SK-N-SH (cell line): ENCODE measurements around the gene PTK7. TPM values are rescaled to one million over a fixed set of nuclear protein-coding genes. Genes with fewer than 3 reads are reported as not detected.
"Not testable (repeated sequence)": the region's sequence is repeated elsewhere in the genome, so short reads cannot be mapped to it uniquely, and the experiment has no call there.

Experiments
- CTCF ChIA-PET: fragments of 300-600, 350-600 bp; formaldehyde crosslinking; extraction: SDS; loops from one replicate; lab custom pipeline; 2021; lab: Yijun Ruan, JAX
- POLR2A ChIA-PET: fragments of 350-600 bp; sonication (Branson Sonifier 250); formaldehyde crosslinking; extraction: SDS; loops from one replicate; lab custom pipeline; 2020; ENCODE audit warnings: antibody characterized with exemption, inconsistent platforms; lab: Yijun Ruan, JAX
- DNase-seq: peaks from one replicate; pipeline ENCODE4 v3.0.0; 2012
- H2AFZ ChIP-seq: fragments of 200-600 bp; sonication (generic); 2 replicates; pipeline ENCODE4 v1.8.1; 2016; ENCODE audit warnings: antibody characterized with exemption, mild to moderate bottlenecking, low read depth
- H3F3A ChIP-seq: fragments of 200-600 bp; sonication (generic); replicated peaks from 2 replicates; pipeline ENCODE3; 2016; ENCODE audit warnings: antibody characterized with exemption, mild to moderate bottlenecking; ENCODE audit not compliant: insufficient read depth
- H3K27ac ChIP-seq, 2 experiments: fragments of 200-500 bp in 1 of 2; fragments of 200-600 bp in 1 of 2; sonication (Bioruptor generic) in 1 of 2; sonication (generic), shearing (Covaris generic) in 1 of 2; 2 replicates each; pipeline versions ENCODE4 v1.5.1 to v1.6.1; 2014 to 2016; ENCODE audit warnings: low read depth in 2 of 2, inconsistent platforms in 1 of 2, low read length in 1 of 2, mild to moderate bottlenecking in 1 of 2, mixed read lengths in 1 of 2
- H3K27me3 ChIP-seq: fragments of 200-600 bp; sonication (generic), shearing (Covaris generic); 2 replicates; pipeline ENCODE4 v1.6.1; 2016; ENCODE audit warnings: mixed run types; ENCODE audit not compliant: insufficient read depth
- H3K36me3 ChIP-seq, 2 experiments: fragments of 200-500 bp in 1 of 2; fragments of 200-600 bp in 1 of 2; sonication (Bioruptor generic) in 1 of 2; sonication (generic) in 1 of 2; replicated peaks in 1 of 2; 2 replicates each; pipeline versions ENCODE3 to v1.5.1; 2014 to 2016; ENCODE audit warnings: low read length in 1 of 2, mild to moderate bottlenecking in 1 of 2; ENCODE audit not compliant: insufficient read depth in 2 of 2, control insufficient read depth in 1 of 2
- H3K4me1 ChIP-seq, 2 experiments: fragments of 200-500 bp in 1 of 2; fragments of 200-600 bp in 1 of 2; sonication (Bioruptor generic) in 1 of 2; sonication (generic), shearing (Covaris generic) in 1 of 2; 2 replicates each; pipeline versions ENCODE4 v1.5.1 to v1.6.1; 2014 to 2016; ENCODE audit warnings: low read depth in 1 of 2, low read length in 1 of 2, mixed run types in 1 of 2; ENCODE audit not compliant: insufficient read depth in 2 of 2, control insufficient read depth in 1 of 2
- H3K4me2 ChIP-seq: fragments of 200-600 bp; sonication (generic), shearing (Covaris generic); 2 replicates; pipeline ENCODE4 v1.6.1; 2017; ENCODE audit warnings: mixed run types
- H3K4me3 ChIP-seq, 2 experiments: fragments of 200-500 bp in 1 of 2; fragments of 200-600 bp in 1 of 2; sonication (Bioruptor generic) in 1 of 2; sonication (generic), shearing (Covaris generic) in 1 of 2; 2 replicates each; pipeline versions ENCODE4 v1.5.1 to v1.8.1; 2014 to 2016; ENCODE audit warnings: low read depth in 2 of 2, inconsistent platforms in 1 of 2, low read length in 1 of 2, mild to moderate bottlenecking in 1 of 2, mixed read lengths in 1 of 2, moderate library complexity in 1 of 2
- H3K79me2 ChIP-seq: fragments of 200-600 bp; sonication (generic); 2 replicates; pipeline ENCODE4 v1.8.1; 2017; ENCODE audit warnings: mild to moderate bottlenecking; ENCODE audit not compliant: insufficient read depth
- H3K9ac ChIP-seq: fragments of 200-600 bp; sonication (generic); 2 replicates; pipeline ENCODE4 v1.6.1; 2017; ENCODE audit warnings: mixed run types
- H3K9me2 ChIP-seq: fragments of 200-600 bp; sonication (generic); 2 replicates; pipeline ENCODE4 v1.6.1; 2017; ENCODE audit warnings: mixed run types
- H3K9me3 ChIP-seq: fragments of 200-600 bp; sonication (generic); 2 replicates; pipeline ENCODE4 v1.6.1; 2017; ENCODE audit warnings: mixed run types, mild to moderate bottlenecking, moderate library complexity
- H4K20me1 ChIP-seq: fragments of 200-600 bp; sonication (generic); 2 replicates; pipeline ENCODE4 v1.6.1; 2017; ENCODE audit warnings: mild to moderate bottlenecking, mixed run types; ENCODE audit not compliant: insufficient read depth
- EP300 ChIP-seq, 2 experiments: IDR thresholded peaks; 2 replicates each; pipeline versions ENCODE4 v1.4.0 to v1.6.1; 2012; ENCODE audit warnings: borderline replicate concordance in 1 of 2, low read depth in 1 of 2, low read length in 1 of 2
- FOXM1 ChIP-seq: IDR thresholded peaks from 2 replicates; pipeline ENCODE4 v1.4.0; 2012; ENCODE audit warnings: low read depth, mild to moderate bottlenecking
- MAX ChIP-seq: IDR thresholded peaks from 2 replicates; pipeline ENCODE4 v1.4.0; 2012; ENCODE audit warnings: low read depth
- MXI1 ChIP-seq: IDR thresholded peaks from 2 replicates; pipeline ENCODE4 v1.6.1; 2012; ENCODE audit warnings: mild to moderate bottlenecking, low read depth, low read length, improper control_type of control experiment
- NFIC ChIP-seq: IDR thresholded peaks from 2 replicates; pipeline ENCODE4 v1.4.0; 2012; ENCODE audit warnings: borderline replicate concordance
- NRF1 ChIP-seq: IDR thresholded peaks from 2 replicates; pipeline ENCODE4 v1.6.1; 2012; ENCODE audit warnings: low read depth, mild to moderate bottlenecking, low read length
- RAD21 ChIP-seq: IDR thresholded peaks from 2 replicates; pipeline ENCODE4 v1.6.1; 2012; ENCODE audit warnings: mild to moderate bottlenecking, low read length
- RCOR1 ChIP-seq: fragments of 150-350 bp; IDR thresholded peaks from 2 replicates; pipeline ENCODE4 v1.6.1; 2017; ENCODE audit warnings: antibody characterized with exemption, low read length
- SIN3A ChIP-seq: IDR thresholded peaks from 2 replicates; pipeline ENCODE4 v1.6.1; 2012; ENCODE audit warnings: low read depth, mild to moderate bottlenecking, low read length, moderate library complexity, borderline replicate concordance
- SMC3 ChIP-seq: IDR thresholded peaks from 2 replicates; pipeline ENCODE4 v1.6.1; 2012; ENCODE audit warnings: low read depth, low read length, improper control_type of control experiment
- TEAD4 ChIP-seq: IDR thresholded peaks from 2 replicates; pipeline ENCODE4 v1.4.0; 2012; ENCODE audit warnings: mild to moderate bottlenecking, borderline replicate concordance; ENCODE audit not compliant: insufficient read depth
- USF2 ChIP-seq: fragments of 150-350 bp; IDR thresholded peaks from 2 replicates; pipeline ENCODE4 v1.6.1; 2017; ENCODE audit warnings: antibody characterized with exemption, low read length, low read depth, borderline replicate concordance
- WGBS: methylation state at CpG from one replicate; pipeline ENCODE4 v1.1.6; 2017; ENCODE audit warnings: low lambda C conversion rate; 5-methylcytosine and 5-hydroxymethylcytosine counted together
- polyA plus RNA-seq, 3 experiments: library from polyadenylated mRNA; depleted of rRNA; stranded (reverse); fragments of >200 nt; gene quantifications; 2 replicates each; pipeline ENCODE4 v1.2.3, GENCODE V29; 2012
- TF ChIP-seq, protein P1 (sequence below): IDR thresholded peaks from 2 replicates; pipeline ENCODE4 v1.6.1; 2012; ENCODE audit warnings: mild to moderate bottlenecking, low read depth, low read length, moderate library complexity
- TF ChIP-seq, protein P2 (sequence below): IDR thresholded peaks from 2 replicates; pipeline ENCODE4 v1.4.0; 2012; ENCODE audit warnings: low read depth, borderline replicate concordance

Gene PTK7
- polyA plus RNA-seq, 1 of the 3 experiments (the other 2 are of a cell fraction), result 105 TPM

- H3F3A ChIP-seq, POLR2A ChIA-PET: not testable (repeated sequence)
- 92% methylated on average over 8 of the region's 9 CpGs for WGBS
Measured at GRCh38 chr6:43081922-43082321, 5.8 kb downstream of the PTK7 start.

GRCh38 chr6:43082806-43083655, 6.9 kb downstream of the PTK7 start:
- DNase-seq, result no peak
- H3K9me2 ChIP-seq, result no peaks in the 10 kb centered on the region
- H3K4me1 ChIP-seq, result peaks cover 3 to 4% of the 10 kb centered on the region in 2 experiments; a peak in 2 of 4 replicates
- H3K79me2 ChIP-seq, result peaks cover 98% of the 10 kb centered on the region
- H3K9me3 ChIP-seq, result no peaks in the 10 kb centered on the region
- TF ChIP-seq, protein P1, sequence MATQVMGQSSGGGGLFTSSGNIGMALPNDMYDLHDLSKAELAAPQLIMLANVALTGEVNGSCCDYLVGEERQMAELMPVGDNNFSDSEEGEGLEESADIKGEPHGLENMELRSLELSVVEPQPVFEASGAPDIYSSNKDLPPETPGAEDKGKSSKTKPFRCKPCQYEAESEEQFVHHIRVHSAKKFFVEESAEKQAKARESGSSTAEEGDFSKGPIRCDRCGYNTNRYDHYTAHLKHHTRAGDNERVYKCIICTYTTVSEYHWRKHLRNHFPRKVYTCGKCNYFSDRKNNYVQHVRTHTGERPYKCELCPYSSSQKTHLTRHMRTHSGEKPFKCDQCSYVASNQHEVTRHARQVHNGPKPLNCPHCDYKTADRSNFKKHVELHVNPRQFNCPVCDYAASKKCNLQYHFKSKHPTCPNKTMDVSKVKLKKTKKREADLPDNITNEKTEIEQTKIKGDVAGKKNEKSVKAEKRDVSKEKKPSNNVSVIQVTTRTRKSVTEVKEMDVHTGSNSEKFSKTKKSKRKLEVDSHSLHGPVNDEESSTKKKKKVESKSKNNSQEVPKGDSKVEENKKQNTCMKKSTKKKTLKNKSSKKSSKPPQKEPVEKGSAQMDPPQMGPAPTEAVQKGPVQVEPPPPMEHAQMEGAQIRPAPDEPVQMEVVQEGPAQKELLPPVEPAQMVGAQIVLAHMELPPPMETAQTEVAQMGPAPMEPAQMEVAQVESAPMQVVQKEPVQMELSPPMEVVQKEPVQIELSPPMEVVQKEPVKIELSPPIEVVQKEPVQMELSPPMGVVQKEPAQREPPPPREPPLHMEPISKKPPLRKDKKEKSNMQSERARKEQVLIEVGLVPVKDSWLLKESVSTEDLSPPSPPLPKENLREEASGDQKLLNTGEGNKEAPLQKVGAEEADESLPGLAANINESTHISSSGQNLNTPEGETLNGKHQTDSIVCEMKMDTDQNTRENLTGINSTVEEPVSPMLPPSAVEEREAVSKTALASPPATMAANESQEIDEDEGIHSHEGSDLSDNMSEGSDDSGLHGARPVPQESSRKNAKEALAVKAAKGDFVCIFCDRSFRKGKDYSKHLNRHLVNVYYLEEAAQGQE, result no peak
- no peak for TF ChIP-seq MXI1
- no peak for TF ChIP-seq USF2
- no peak for TF ChIP-seq NRF1
- no peak for TF ChIP-seq FOXM1
- TF ChIP-seq RCOR1, result no peak
- no peak for TF ChIP-seq SIN3A
- TF ChIP-seq RAD21, result no peak
- TF ChIP-seq TEAD4, result no peak
- TF ChIP-seq NFIC, result no peak
- TF ChIP-seq SMC3, result no peak
- TF ChIP-seq EP300 (IDR thresholded peaks at IDR 0.05; ENCODE audit: borderline replicate concordance in 1 of 2, low read depth in 1 of 2, low read length in 1 of 2), result no peak
- TF ChIP-seq, protein P2, sequence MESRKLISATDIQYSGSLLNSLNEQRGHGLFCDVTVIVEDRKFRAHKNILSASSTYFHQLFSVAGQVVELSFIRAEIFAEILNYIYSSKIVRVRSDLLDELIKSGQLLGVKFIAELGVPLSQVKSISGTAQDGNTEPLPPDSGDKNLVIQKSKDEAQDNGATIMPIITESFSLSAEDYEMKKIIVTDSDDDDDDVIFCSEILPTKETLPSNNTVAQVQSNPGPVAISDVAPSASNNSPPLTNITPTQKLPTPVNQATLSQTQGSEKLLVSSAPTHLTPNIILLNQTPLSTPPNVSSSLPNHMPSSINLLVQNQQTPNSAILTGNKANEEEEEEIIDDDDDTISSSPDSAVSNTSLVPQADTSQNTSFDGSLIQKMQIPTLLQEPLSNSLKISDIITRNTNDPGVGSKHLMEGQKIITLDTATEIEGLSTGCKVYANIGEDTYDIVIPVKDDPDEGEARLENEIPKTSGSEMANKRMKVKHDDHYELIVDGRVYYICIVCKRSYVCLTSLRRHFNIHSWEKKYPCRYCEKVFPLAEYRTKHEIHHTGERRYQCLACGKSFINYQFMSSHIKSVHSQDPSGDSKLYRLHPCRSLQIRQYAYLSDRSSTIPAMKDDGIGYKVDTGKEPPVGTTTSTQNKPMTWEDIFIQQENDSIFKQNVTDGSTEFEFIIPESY, result no peak
- POLR2A ChIA-PET, result no interaction called here
- no peak overlapping the region for H3K9ac ChIP-seq
- CTCF ChIA-PET, result interaction anchor here (1.5 to 2.2 kb wide), 3 partner anchors 47 to 61 kb away, joined by 3 to 6 read pairs (median 4); no protein-coding TSS in a partner anchor
- no peak overlapping the region for H2AFZ ChIP-seq
- no peaks in the 10 kb centered on the region for H3K27me3 ChIP-seq
- H4K20me1 ChIP-seq, result peaks cover 42% of the 10 kb centered on the region; the same call in 1 of the 2 replicates
- no peak overlapping the region for H3K4me3 ChIP-seq
- WGBS, result 84% methylated on average over 13 of the region's 13 CpGs
- no peaks in the 10 kb centered on the region for H3K36me3 ChIP-seq
- H3F3A ChIP-seq, result no peaks in the 10 kb centered on the region
- no peak overlapping the region for H3K27ac ChIP-seq
- H3K4me2 ChIP-seq, result no peak overlapping the region

More at GRCh38 chr6:43081922-43082321, 5.8 kb downstream of the PTK7 start:
- Histone ChIP-seq H3K79me2 (peaks cover 98% of the 10 kb centered on the region), H3K4me1 (peaks cover 10 to 11% of the 10 kb centered on the region in 2 experiments; a peak in 2 of 4 replicates), H4K20me1 (peaks cover 40% of the 10 kb centered on the region; the same call in 1 of the 2 replicates)
- not testable (repeated sequence) for H3K27me3 ChIP-seq, DNase-seq, H3K36me3 ChIP-seq, H3K9ac ChIP-seq, H3K9me2 ChIP-seq, H3K4me3 ChIP-seq, H3K27ac ChIP-seq, H3K9me3 ChIP-seq, H3K4me2 ChIP-seq, H2AFZ ChIP-seq
- CTCF ChIA-PET, result interaction anchor here (1.5 to 2.2 kb wide), 2 partner anchors 61 to 62 kb away, joined by 4 to 6 read pairs; no protein-coding TSS in a partner anchor
- 0 out of 2 replicates have a peak, but pooled peaks have one; percentile 20 for TF ChIP-seq MAX
